LoVo (cell line): ENCODE results near the gene SMG9.
"Not testable (repeated sequence)": the region's sequence is repeated elsewhere in the genome, so short reads cannot be mapped to it uniquely, and the experiment has no call there.

Experiments used
- DNase-seq: peaks from one replicate; pipeline ENCODE4 v3.0.0-alpha.2; 2016; ENCODE audit warnings: low spot score

The SMG9 gene

GRCh38 chr19:43779820-43780219 lies 25.1 kb upstream of the SMG9 start:
- DNase-seq = no peak

- no peak for DNase-seq
These were observed 24.5 kb upstream of the SMG9 start for GRCh38 chr19:43779147-43779819.

GRCh38 chr19:43778651-43779050 lies 23.9 kb upstream of the SMG9 start:
- DNase-seq = no peak

- DNase-seq = no peak
These were observed 22.5 kb upstream of the SMG9 start for GRCh38 chr19:43777163-43777695.

- DNase-seq = no peak
These were observed 21.5 kb upstream of the SMG9 start for GRCh38 chr19:43776286-43776685.

- no peak for DNase-seq
These were observed 20.6 kb upstream of the SMG9 start for GRCh38 chr19:43775299-43775890.

- not testable (repeated sequence) for DNase-seq
These were observed 20.1 kb upstream of the SMG9 start for GRCh38 chr19:43774940-43775258.

GRCh38 chr19:43774103-43774939 lies 19.6 kb upstream of the SMG9 start:
- no peak for DNase-seq

GRCh38 chr19:43773725-43774102 lies 19.0 kb upstream of the SMG9 start:
- DNase-seq = no peak

GRCh38 chr19:43769256-43769655 lies 14.5 kb upstream of the SMG9 start:
- DNase-seq = no peak

GRCh38 chr19:43768273-43769050 lies 13.7 kb upstream of the SMG9 start:
- no peak for DNase-seq

GRCh38 chr19:43767818-43768217 lies 13.1 kb upstream of the SMG9 start:
- DNase-seq = no peak

GRCh38 chr19:43767316-43767715 lies 12.6 kb upstream of the SMG9 start:
- DNase-seq = no peak

GRCh38 chr19:43766755-43767043 lies 11.9 kb upstream of the SMG9 start:
- DNase-seq = no peak

- DNase-seq = peak; percentile 70
These were observed 10.5 kb upstream of the SMG9 start for GRCh38 chr19:43765109-43765876.

GRCh38 chr19:43764684-43765083 lies 9.9 kb upstream of the SMG9 start:
- not testable (repeated sequence) for DNase-seq

GRCh38 chr19:43763473-43763939 lies 8.7 kb upstream of the SMG9 start:
- DNase-seq = no peak

- no peak for DNase-seq
These were observed 8.1 kb upstream of the SMG9 start for GRCh38 chr19:43762814-43763213.

GRCh38 chr19:43760941-43761340 lies 6.2 kb upstream of the SMG9 start:
- no peak for DNase-seq

GRCh38 chr19:43759515-43759914 lies 4.8 kb upstream of the SMG9 start:
- no peak for DNase-seq

GRCh38 chr19:43755256-43755801 lies 567 bp upstream of the SMG9 start:
- peak; percentile 91 for DNase-seq

GRCh38 chr19:43754253-43754502 lies 584 bp downstream of the SMG9 start:
- DNase-seq = no peak
